GM18505 (cell line): ENCODE results near the gene MRNIP.

ENCODE experiments used
- ATAC-seq: cut with Tn5 transposase; IDR thresholded peaks from one replicate; pipeline ENCODE4 v1.9.1; 2021; ENCODE audit not compliant: unreplicated experiment
- POLR2A ChIP-seq: IDR thresholded peaks from 4 replicates; pipeline ENCODE4 v1.6.1; 2011; ENCODE audit warnings: borderline replicate concordance; ENCODE audit not compliant: insufficient read depth, insufficient read length; ENCODE audit errors: extremely low read depth

The MRNIP gene

GRCh38 chr5:179815491-179816249, 42.9 kb downstream of the MRNIP start:
- TF ChIP-seq POLR2A = no peak
- ATAC-seq = no peak

GRCh38 chr5:179814090-179814489, 44.5 kb downstream of the MRNIP start:
- ATAC-seq = no peak
- TF ChIP-seq POLR2A = no peak

- ATAC-seq = no peak
- TF ChIP-seq POLR2A = no peak
Measured at GRCh38 chr5:179812997-179813607, 45.5 kb downstream of the MRNIP start.

- TF ChIP-seq POLR2A = no peak
- no peak for ATAC-seq
Measured at GRCh38 chr5:179812135-179812825, 46.3 kb downstream of the MRNIP start.

DNA sequence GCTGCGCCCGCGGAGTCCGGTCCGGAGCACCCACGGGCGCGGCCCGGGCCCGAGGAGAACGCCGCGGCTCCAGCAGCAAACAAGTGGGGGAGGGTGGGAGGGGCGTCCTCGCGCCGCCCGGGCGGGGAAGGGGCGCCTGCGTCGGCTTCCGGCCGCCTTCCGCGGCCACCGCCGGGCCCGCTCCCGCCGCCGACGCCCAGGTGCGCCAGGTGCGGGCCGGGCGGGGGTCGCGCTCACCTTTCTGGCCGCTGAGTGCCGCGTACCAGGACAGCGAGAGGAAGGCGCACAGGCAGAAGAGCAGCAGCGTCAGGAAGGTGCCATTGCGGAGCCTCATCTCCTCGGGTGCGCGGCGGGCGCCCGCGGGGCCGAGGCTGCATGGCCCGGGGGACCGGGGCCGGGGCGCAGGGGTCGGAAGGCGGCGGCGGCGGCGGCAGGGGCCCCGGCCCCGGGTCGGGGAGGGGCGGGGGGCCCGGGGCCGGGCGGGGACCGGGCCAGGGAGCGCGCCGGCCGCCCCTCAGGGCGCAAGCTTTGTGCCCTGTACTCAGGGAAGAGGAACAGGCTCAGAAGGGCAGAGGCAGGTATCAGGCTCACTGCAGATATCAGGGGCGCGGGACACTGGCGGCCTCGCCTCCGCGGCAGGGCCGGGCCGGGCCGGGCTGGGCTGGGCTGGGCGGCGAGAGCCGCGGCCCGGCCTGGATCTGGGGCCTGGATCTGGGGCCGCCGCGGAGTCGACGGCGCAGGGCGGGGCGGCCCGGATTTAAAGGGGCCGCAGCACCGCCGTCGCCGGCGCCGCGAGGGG, 52.2 kb downstream of the MRNIP start, which contains the start of gene MGAT4B:
Gene MGAT4B (minus strand): TSS at position 617 of the 799 bp plus-strand sequence. CDS start 283 bp downstream, at position 334.
- peak; percentile 80 for TF ChIP-seq POLR2A
- ATAC-seq = peak; percentile 57

DNA sequence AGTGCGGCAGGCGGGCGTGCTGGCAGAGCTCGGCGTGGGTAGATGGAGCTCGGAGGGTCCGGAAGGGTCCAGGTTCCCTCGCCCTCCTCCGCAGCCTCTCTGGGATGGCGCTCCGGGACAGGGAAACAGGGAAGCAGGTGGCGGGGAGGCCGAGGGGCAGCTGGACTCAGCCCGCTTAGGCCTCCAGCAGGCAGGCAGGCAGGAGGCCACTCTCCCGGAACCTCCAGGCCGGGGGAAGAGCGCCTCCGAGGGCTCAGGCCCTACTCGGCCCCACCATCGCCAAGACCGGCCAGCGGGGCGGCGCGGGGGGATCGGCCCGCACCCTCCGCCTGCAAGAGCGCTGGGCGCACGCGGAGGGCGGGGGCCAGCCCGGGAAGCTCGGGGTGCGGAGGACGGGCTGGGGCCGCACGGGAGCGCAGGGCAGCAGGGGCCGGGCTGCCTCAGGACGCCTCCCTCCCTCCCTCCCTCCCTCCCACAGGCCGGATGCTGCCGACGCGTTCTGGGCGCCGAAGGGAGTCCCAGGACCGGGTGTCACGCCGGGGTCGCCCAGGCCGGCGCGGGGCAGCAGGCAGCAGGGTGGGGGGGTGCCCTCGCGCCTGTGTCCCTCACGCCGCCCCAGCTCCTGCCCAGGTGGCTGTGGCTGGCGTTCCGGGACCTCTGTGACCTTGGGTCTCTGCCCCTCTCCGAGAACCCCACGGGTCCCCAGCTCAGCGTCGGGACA, 52.9 kb downstream of the MRNIP start:
- no peak for TF ChIP-seq POLR2A
- ATAC-seq = peak; percentile 23

GRCh38 chr5:179805070-179805528, 53.5 kb downstream of the MRNIP start:
- no peak for TF ChIP-seq POLR2A
- ATAC-seq = no peak

GRCh38 chr5:179804555-179804947, 54.1 kb downstream of the MRNIP start:
- no peak for ATAC-seq
- TF ChIP-seq POLR2A = no peak

DNA sequence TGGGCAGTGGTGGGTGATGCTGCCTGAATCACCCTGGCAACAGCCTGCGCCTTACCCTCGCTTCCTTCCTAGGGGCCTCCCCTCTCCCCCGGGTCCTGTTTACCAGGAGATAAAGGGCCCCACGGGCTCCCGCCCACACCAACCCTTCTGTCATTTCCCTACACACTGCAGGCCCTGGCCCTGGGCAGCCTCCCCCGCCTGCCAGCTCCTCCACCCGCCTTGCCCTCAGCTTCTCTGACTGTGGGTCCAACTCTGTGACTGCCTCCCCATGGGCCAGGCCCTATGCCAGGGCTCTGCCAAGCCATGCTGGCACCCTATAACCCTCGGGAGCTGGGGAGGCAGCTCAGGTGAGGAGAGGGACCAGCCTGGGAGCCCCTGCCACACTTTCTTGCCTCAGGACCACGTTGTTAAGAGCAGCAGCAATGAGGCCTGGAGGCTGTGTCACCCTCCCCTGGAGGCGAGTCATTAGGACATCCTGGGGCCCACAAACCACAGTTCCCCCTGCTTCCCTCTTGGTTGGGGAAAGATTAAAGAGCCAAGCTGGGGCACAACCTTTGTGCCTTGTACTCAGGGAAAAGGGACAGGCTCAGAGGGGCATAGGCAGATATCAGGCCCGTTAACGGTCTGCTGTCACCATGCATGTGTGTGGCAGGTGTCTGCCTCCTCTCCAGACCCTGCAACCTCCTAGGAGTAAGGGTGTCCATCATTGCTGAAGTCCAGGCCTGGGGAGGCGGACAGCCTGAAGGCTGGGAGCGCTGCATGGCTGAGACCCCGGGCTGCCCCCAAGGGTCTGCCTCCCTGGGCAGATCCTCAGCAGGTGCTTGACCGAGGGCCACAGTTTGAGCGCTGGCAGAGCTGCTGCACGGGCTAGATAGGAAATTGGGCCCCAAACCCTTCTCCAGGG, 54.7 kb downstream of the MRNIP start:
- ATAC-seq = no peak
- TF ChIP-seq POLR2A = no peak

- no peak for ATAC-seq
- no peak for TF ChIP-seq POLR2A
Measured at GRCh38 chr5:179802950-179803562, 55.6 kb downstream of the MRNIP start.
